BJ (cell line): ENCODE measurements around the gene SNRPA1. TPM values are rescaled to one million over a fixed set of nuclear protein-coding genes. Genes with fewer than 3 reads are reported as not detected.

Source experiments
- CTCF ChIA-PET: fragments of 350-600 bp; formaldehyde crosslinking; extraction: SDS; loops from one replicate; lab custom pipeline; 2021; ENCODE audit warnings: antibody characterized with exemption, inconsistent platforms; lab: Yijun Ruan, JAX
- POLR2A ChIA-PET: fragments of 300-600 bp; sonication (Branson Sonifier 250); formaldehyde crosslinking; extraction: SDS; loops from one replicate; lab custom pipeline; 2021; ENCODE audit warnings: antibody characterized with exemption; lab: Charles Lee
- DNase-seq: peaks from one replicate; pipeline ENCODE4 v3.0.0-alpha.2; 2011; ENCODE audit warnings: low read depth
- H3K27me3 ChIP-seq: 2 replicates; pipeline ENCODE4 v1.6.0; 2011; ENCODE audit warnings: low read length; ENCODE audit not compliant: control insufficient read depth, insufficient read depth
- H3K36me3 ChIP-seq: 2 replicates; pipeline ENCODE4 v1.5.1; 2011; ENCODE audit warnings: low read length; ENCODE audit not compliant: control insufficient read depth, insufficient read depth
- H3K4me3 ChIP-seq: 2 replicates; pipeline ENCODE4 v1.5.1; 2011; ENCODE audit warnings: low read depth, mild to moderate bottlenecking, control low read depth, low read length
- polyA plus RNA-seq: library from polyadenylated mRNA; depleted of rRNA; stranded (reverse); fragments of >200 nt; gene quantifications from 2 replicates; pipeline ENCODE4 v1.2.3, GENCODE V29; 2011
- TF ChIP-seq, protein P1 (sequence below): IDR thresholded peaks from 2 replicates; pipeline ENCODE4 v1.5.1; 2011; ENCODE audit warnings: low read depth, mild to moderate bottlenecking, control low read depth, inconsistent platforms, low read length, moderate library complexity; ENCODE audit not compliant: insufficient read depth

The SNRPA1 gene
- polyA plus RNA-seq, 1 experiment: 27.0 TPM

- ChIA-PET CTCF (interaction anchor here (0.6 kb wide), 1 partner anchor 16 kb away, joined by 3 read pairs; no protein-coding TSS in a partner anchor), POLR2A (no interaction called here)
- H3K36me3 ChIP-seq: no peaks in the 10 kb centered on the region
- H3K27me3 ChIP-seq: peaks cover 4% of the 10 kb centered on the region
- no peak for DNase-seq
- TF ChIP-seq, protein P1, sequence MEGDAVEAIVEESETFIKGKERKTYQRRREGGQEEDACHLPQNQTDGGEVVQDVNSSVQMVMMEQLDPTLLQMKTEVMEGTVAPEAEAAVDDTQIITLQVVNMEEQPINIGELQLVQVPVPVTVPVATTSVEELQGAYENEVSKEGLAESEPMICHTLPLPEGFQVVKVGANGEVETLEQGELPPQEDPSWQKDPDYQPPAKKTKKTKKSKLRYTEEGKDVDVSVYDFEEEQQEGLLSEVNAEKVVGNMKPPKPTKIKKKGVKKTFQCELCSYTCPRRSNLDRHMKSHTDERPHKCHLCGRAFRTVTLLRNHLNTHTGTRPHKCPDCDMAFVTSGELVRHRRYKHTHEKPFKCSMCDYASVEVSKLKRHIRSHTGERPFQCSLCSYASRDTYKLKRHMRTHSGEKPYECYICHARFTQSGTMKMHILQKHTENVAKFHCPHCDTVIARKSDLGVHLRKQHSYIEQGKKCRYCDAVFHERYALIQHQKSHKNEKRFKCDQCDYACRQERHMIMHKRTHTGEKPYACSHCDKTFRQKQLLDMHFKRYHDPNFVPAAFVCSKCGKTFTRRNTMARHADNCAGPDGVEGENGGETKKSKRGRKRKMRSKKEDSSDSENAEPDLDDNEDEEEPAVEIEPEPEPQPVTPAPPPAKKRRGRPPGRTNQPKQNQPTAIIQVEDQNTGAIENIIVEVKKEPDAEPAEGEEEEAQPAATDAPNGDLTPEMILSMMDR: no peak
- H3K4me3 ChIP-seq: no peak overlapping the region
Observed at GRCh38 chr15:101326462-101327146, 31.6 kb upstream of the SNRPA1 start.

- Histone ChIP-seq H3K27me3 (peaks cover 6% of the 10 kb centered on the region), H3K4me3 (no peak overlapping the region), H3K36me3 (no peaks in the 10 kb centered on the region)
- TF ChIP-seq, protein P1: no peak
- ChIA-PET CTCF (no interaction called here), POLR2A (interaction anchor here (0.5 kb wide), 1 partner anchor 269 kb away, joined by 3 read pairs; no protein-coding TSS in a partner anchor)
- DNase-seq: no peak
Observed at GRCh38 chr15:101326026-101326315, 30.9 kb upstream of the SNRPA1 start.

DNA sequence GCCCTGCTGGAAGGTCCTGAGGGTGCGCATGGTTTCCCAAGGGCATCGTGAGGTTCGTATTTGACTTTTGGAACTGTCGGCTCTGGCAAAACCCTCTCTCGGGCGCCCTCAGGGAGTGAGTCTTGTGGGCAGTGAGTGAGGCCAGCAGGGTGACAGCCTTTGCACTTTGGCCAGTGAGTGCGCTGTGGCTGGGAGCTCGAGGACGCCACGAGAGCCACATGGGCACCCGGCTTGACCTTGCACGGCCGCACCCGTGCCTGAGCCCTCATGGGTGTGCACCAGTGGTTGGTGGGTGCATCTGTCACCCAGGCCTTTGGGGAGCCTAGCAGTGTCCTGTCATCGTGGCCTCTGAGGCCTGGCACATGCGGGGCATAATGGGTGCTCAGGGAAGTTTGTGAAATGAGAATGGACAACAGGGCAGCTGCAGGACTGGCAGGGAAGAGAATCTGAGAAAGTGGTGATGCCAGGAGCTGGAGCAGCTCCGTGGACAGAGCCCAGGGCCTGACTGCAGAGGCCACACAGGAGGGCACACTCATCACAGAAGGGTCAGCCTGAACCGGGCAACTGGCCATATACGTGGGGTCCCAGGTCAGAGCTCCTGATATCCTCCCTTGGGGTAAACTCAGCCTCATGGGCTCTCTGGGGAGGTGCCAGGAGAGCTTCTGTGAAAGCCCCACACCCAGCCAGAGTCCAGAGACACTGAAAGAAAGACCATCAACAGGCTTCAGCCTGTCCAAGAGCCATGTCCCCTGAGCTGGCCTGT, 30.4 kb upstream of the SNRPA1 start:
- TF ChIP-seq, protein P1: no peak
- ChIA-PET CTCF (no interaction called here), POLR2A (interaction anchor here (0.5 kb wide), 1 partner anchor 270 kb away, joined by 3 read pairs; no protein-coding TSS in a partner anchor)
- no peaks in the 10 kb centered on the region for H3K36me3 ChIP-seq
- H3K27me3 ChIP-seq: peaks cover 6% of the 10 kb centered on the region
- no peak overlapping the region for H3K4me3 ChIP-seq
- DNase-seq: no peak

- DNase-seq: no peak
- peaks cover 3% of the 10 kb centered on the region for H3K27me3 ChIP-seq
- TF ChIP-seq, protein P1: no peak
- H3K36me3 ChIP-seq: no peaks in the 10 kb centered on the region
- POLR2A ChIA-PET: no interaction called here
- CTCF ChIA-PET: no interaction called here
- no peak overlapping the region for H3K4me3 ChIP-seq
Observed at GRCh38 chr15:101324524-101325177, 29.6 kb upstream of the SNRPA1 start.

DNA sequence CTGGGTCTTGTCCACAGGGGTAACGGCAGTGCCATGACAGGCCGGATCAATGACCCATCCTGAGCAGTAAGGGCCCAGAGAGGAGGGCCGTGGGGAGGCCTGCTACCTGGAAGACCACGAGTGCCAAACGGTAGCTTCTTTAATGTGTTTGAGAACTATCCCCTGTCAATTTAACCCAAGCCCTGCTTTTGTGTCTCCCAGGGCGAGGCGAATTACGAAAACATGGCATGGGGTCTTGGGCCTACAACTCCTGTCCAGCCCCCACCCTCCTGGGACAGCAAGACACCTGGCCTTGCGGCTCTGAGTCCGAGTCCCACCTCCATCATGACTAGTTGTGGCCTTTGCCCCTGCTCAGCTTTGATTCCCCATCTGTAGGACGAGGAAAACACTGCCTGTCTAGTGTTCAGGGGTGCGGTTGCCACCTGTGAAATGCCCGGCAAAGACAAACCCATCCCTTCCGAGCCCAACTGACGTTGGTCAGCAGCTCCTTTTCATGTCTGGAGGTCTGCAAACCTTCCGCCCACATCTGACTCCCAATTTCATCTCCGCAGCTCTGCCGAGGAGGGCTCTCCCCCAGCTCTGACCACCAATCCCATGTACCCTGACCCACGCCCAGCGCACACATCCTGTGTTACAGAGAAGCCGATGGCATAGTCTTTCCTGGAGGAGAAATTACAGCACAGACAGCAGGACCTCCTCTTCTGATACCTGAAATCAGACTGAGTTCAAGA, 28.9 kb upstream of the SNRPA1 start:
- ChIA-PET CTCF (interaction anchor here (0.8 kb wide), 1 partner anchor 10 kb away, joined by 4 read pairs; no protein-coding TSS in a partner anchor), POLR2A (no interaction called here)
- Histone ChIP-seq H3K27me3 (peaks cover 3% of the 10 kb centered on the region), H3K4me3 (no peak overlapping the region), H3K36me3 (no peaks in the 10 kb centered on the region)
- DNase-seq: no peak
- TF ChIP-seq, protein P1: no peak
